HG03432 (cell line): ENCODE results near the gene PNMA5.
A peak's percentile ranks its signal among the peaks of the same experiment; 100 is the strongest.
"Not testable (repeated sequence)": the region's sequence is repeated elsewhere in the genome, so short reads cannot be mapped to it uniquely, and the experiment has no call there.

ENCODE experiments used
- ATAC-seq: cut with Tn5 transposase; IDR thresholded peaks from one replicate; pipeline ENCODE4 v1.9.1; 2021; ENCODE audit warnings: mild to moderate bottlenecking, moderate library complexity; ENCODE audit not compliant: unreplicated experiment

PNMA5 gene

GRCh38 chrX:152993933-152994332, at the start of gene PNMA5:
Gene PNMA5 (minus strand): TSS chrX:152994116. CDS start chrX:152991598, 2,518 bp downstream.
- ATAC-seq, result no peak

- peak; percentile 91 for ATAC-seq
These were observed 38.6 kb upstream of the PNMA5 start for GRCh38 chrX:153032397-153033118.

- ATAC-seq, result no peak
These were observed 36.9 kb upstream of the PNMA5 start for GRCh38 chrX:153030801-153031200.

- no peak for ATAC-seq
These were observed 36.0 kb upstream of the PNMA5 start for GRCh38 chrX:153029875-153030274.

GRCh38 chrX:153029162-153029561, 35.2 kb upstream of the PNMA5 start:
- ATAC-seq, result no peak

GRCh38 chrX:153028487-153028886, 34.6 kb upstream of the PNMA5 start:
- ATAC-seq, result not testable (repeated sequence)

- ATAC-seq, result not testable (repeated sequence)
These were observed 32.6 kb upstream of the PNMA5 start for GRCh38 chrX:153026501-153026900.

- ATAC-seq, result no peak
These were observed 25.2 kb upstream of the PNMA5 start for GRCh38 chrX:153019166-153019565.

GRCh38 chrX:153017174-153017573, 23.3 kb upstream of the PNMA5 start:
- not testable (repeated sequence) for ATAC-seq

GRCh38 chrX:153004780-153005179, 10.9 kb upstream of the PNMA5 start:
- ATAC-seq, result no peak

- no peak for ATAC-seq
These were observed 10.1 kb upstream of the PNMA5 start for GRCh38 chrX:153003981-153004380.

- not testable (repeated sequence) for ATAC-seq
These were observed 8.3 kb upstream of the PNMA5 start for GRCh38 chrX:153002182-153002581.

GRCh38 chrX:152997337-152997736, 3.4 kb upstream of the PNMA5 start:
- ATAC-seq, result no peak

GRCh38 chrX:152992115-152992514, 1.8 kb downstream of the PNMA5 start:
- ATAC-seq, result no peak

- ATAC-seq, result no peak
These were observed 2.8 kb downstream of the PNMA5 start for GRCh38 chrX:152991123-152991522.

GRCh38 chrX:152989292-152989658, 4.6 kb downstream of the PNMA5 start:
- no peak for ATAC-seq

- ATAC-seq, result peak; percentile 64
These were observed 5.2 kb downstream of the PNMA5 start for GRCh38 chrX:152988536-152989291.

- ATAC-seq, result no peak
These were observed 6.1 kb downstream of the PNMA5 start for GRCh38 chrX:152987801-152988200.

GRCh38 chrX:152987156-152987555, 6.8 kb downstream of the PNMA5 start:
- not testable (repeated sequence) for ATAC-seq

- ATAC-seq, result not testable (repeated sequence)
These were observed 8.5 kb downstream of the PNMA5 start for GRCh38 chrX:152985383-152985782.

- ATAC-seq, result no peak
These were observed 25.7 kb downstream of the PNMA5 start for GRCh38 chrX:152968193-152968592.

- ATAC-seq, result no peak
These were observed 33.8 kb downstream of the PNMA5 start for GRCh38 chrX:152960115-152960514.
